ENCODE data around the gene SPATA13. TPM values are rescaled to one million over a fixed set of nuclear protein-coding genes. Genes with fewer than 3 reads are reported as not detected.

Gene SPATA13
- total RNA-seq, 1 experiment from 2014 or later, result 14.1 TPM

DNA sequence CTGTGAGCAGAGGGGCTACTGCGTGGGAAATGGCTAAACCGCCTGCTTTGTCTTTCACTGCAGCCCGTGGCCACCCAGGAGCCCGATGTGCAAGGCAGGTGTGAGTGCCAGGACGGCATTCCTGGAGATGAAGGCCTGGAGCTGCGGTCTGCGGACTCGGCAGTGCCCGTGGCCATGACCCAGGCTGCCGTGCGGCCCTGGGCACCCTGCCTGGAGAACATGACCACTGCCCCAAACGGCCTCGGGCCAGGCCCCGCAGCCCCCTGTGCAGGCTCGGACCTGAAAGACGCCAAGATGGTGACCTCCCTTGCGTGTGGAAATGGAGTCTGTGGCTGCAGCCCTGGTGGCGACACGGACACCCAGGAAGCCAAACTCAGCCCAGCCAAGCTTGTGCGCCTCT is 62.2 kb downstream of the SPATA13 start:
- H3K27me3 ChIP-seq (ENCODE audit: insufficient read depth, low read length), result no peaks in the 10 kb centered on the region
- H2BK120ac ChIP-seq (ENCODE audit: low read depth, low read length, poor library complexity, severe bottlenecking), result no peak overlapping the region
- H3K9me3 Mint-ChIP-seq, result no peaks in the 10 kb centered on the region

More for the DNA sequence above, 62.2 kb downstream of the SPATA13 start:
- no peak overlapping the region for H2BK15ac ChIP-seq (ENCODE audit: low read depth, low read length)
- no peak overlapping the region for H4K8ac ChIP-seq (replicated peaks; ENCODE audit: insufficient read length, low read depth, low read length)
- Mint-ChIP-seq H3K36me3 (ENCODE audit: insufficient read depth in 1 of 3, low read depth in 3 of 3) (no peaks in the 10 kb centered on the region; a peak in 1 of 7 replicates), H3K27me3 (ENCODE audit: low read depth) (no peaks in the 10 kb centered on the region), H3K4me1 (peaks cover 28 to 43% of the 10 kb centered on the region in 2 experiments), H3K4me3 (no peak overlapping the region), H3K27ac (no peak overlapping the region)
- peaks cover 8% of the 10 kb centered on the region; the same call in 1 of the 2 replicates for H3K4me1 ChIP-seq (ENCODE audit: insufficient read depth, low read length)
- no peak overlapping the region for H3K23ac ChIP-seq (ENCODE audit: insufficient read length, low read depth, low read length)
- no peak overlapping the region for H3K27ac ChIP-seq (ENCODE audit: insufficient read length, low read depth, low read length)
- TF ChIP-seq, protein P1, sequence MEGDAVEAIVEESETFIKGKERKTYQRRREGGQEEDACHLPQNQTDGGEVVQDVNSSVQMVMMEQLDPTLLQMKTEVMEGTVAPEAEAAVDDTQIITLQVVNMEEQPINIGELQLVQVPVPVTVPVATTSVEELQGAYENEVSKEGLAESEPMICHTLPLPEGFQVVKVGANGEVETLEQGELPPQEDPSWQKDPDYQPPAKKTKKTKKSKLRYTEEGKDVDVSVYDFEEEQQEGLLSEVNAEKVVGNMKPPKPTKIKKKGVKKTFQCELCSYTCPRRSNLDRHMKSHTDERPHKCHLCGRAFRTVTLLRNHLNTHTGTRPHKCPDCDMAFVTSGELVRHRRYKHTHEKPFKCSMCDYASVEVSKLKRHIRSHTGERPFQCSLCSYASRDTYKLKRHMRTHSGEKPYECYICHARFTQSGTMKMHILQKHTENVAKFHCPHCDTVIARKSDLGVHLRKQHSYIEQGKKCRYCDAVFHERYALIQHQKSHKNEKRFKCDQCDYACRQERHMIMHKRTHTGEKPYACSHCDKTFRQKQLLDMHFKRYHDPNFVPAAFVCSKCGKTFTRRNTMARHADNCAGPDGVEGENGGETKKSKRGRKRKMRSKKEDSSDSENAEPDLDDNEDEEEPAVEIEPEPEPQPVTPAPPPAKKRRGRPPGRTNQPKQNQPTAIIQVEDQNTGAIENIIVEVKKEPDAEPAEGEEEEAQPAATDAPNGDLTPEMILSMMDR (conservative IDR thresholded peaks at IDR 0.05), result no peak
- peaks cover 4% of the 10 kb centered on the region; the same call in 1 of the 2 replicates for H3K79me2 ChIP-seq (ENCODE audit: insufficient read depth, low read length)
- H3K14ac ChIP-seq (ENCODE audit: insufficient read depth, low read length), result no peak overlapping the region
- H2AK5ac ChIP-seq (ENCODE audit: insufficient read length, low read length), result no peak overlapping the region
- DNase-seq, result no peak
- no peak overlapping the region for H3K9ac ChIP-seq (ENCODE audit: extremely low read depth, insufficient read length, low read length)
- H2BK5ac ChIP-seq (ENCODE audit: insufficient read length, low read length), result no peak overlapping the region
- H4K91ac ChIP-seq (ENCODE audit: insufficient read length, low read depth, low read length), result no peak overlapping the region
- H3K23me2 ChIP-seq (ENCODE audit: insufficient read length, low read depth, low read length, poor library complexity, severe bottlenecking), result no peaks in the 10 kb centered on the region
- H3K79me1 ChIP-seq (ENCODE audit: insufficient read depth, low read depth, low read length, poor library complexity, severe bottlenecking), result no peaks in the 10 kb centered on the region
- H3K18ac ChIP-seq (ENCODE audit: insufficient read length, low read depth, low read length), result no peak overlapping the region
- no peak overlapping the region for H2BK12ac ChIP-seq (ENCODE audit: insufficient read length, low read depth, low read length)
- no peaks in the 10 kb centered on the region for H3K9me3 ChIP-seq (ENCODE audit: control insufficient read depth, low read depth, low read length)
- no peak overlapping the region for H3K4ac ChIP-seq (ENCODE audit: low read depth, low read length)
- H2AFZ ChIP-seq (ENCODE audit: low read length), result no peak overlapping the region
- H4K5ac ChIP-seq (ENCODE audit: insufficient read length, low read depth, low read length), result no peak overlapping the region
- H3T11ph ChIP-seq (ENCODE audit: low read length), result no peak overlapping the region
- WGBS (ENCODE audit: extremely low coverage, insufficient read length, low lambda C conversion rate), result no CpG with 5 or more reads among the region's 20 CpGs
- H3K56ac ChIP-seq (ENCODE audit: insufficient read length, low read depth, low read length), result no peak overlapping the region
- no peak overlapping the region for H3K4me2 ChIP-seq (ENCODE audit: insufficient read depth, insufficient read length, low read length)
- H4K20me1 ChIP-seq (ENCODE audit: control insufficient read depth, insufficient read depth, insufficient read length), result peaks cover 2% of the 10 kb centered on the region
- H2BK20ac ChIP-seq (ENCODE audit: low read depth, low read length, poor library complexity, severe bottlenecking), result no peak overlapping the region

All from H9 (cell line).